Psoas muscle (tissue), 8 donors: ENCODE measurements around the gene TPPP. TPM values are rescaled to one million over a fixed set of nuclear protein-coding genes. Genes with fewer than 3 reads are reported as not detected.

ENCODE experiments used
- ATAC-seq, 4 donors: fragments of 200-7000 bp; cut with Tn5 transposase; one replicate each; pipeline ENCODE4 v1.9.1; 2020; ENCODE audit warnings: moderate library complexity in 3 of 4, mild to moderate bottlenecking in 2 of 4
- DNase-seq, 2 donors: peaks; one replicate each; pipeline ENCODE4 v3.0.0-alpha.2; 2020
- H3K27ac ChIP-seq: fragments of 200-600 bp; one replicate; pipeline ENCODE4 v1.8.0; 2022
- H3K27me3 ChIP-seq, 3 donors: fragments of 200-600 bp in 1 of 3; one replicate each; pipeline versions ENCODE4 v1.6.1 to v1.8.0; 2013 to 2022; ENCODE audit warnings: low read length in 2 of 3, mild to moderate bottlenecking in 2 of 3, moderate library complexity in 1 of 3; ENCODE audit not compliant: insufficient read depth in 3 of 3
- H3K36me3 ChIP-seq, 2 donors: fragments of 200-600 bp in 1 of 2; one replicate each; pipeline versions ENCODE4 v1.6.1 to v1.8.0; 2013 to 2022; ENCODE audit warnings: low read depth in 1 of 2, mild to moderate bottlenecking in 1 of 2, moderate library complexity in 1 of 2; ENCODE audit not compliant: insufficient read depth in 1 of 2
- H3K4me1 ChIP-seq: fragments of 200-600 bp; one replicate; pipeline ENCODE4 v1.8.0; 2022
- H3K4me3 ChIP-seq: fragments of 200-600 bp; one replicate; pipeline ENCODE4 v1.8.0; 2022; ENCODE audit warnings: mild to moderate bottlenecking
- H3K9me3 ChIP-seq: fragments of 200-600 bp; one replicate; pipeline ENCODE4 v1.8.0; 2022
- CTCF ChIP-seq: fragments of 200-600 bp; IDR thresholded peaks from one replicate; pipeline ENCODE4 v1.8.0; 2022; ENCODE audit warnings: antibody characterized with exemption
- WGBS, 3 donors: extraction: QIAGEN DNeasy Blood & Tissue Kit; methylation state at CpG; one replicate each; pipeline versions ENCODE4 v1.1.6 to v1.1.7; 2013; 5-methylcytosine and 5-hydroxymethylcytosine counted together
- intact Hi-C, 2 donors: fragments of 100-400 bp; cut with DNase I; formaldehyde crosslinking; loops; one replicate each; pipeline versions ENCODE4 v1.11.0 to v1.14.2; 2022
- polyA plus RNA-seq, 3 donors: library from polyadenylated mRNA; stranded (reverse); fragments of 200-250 nt; gene quantifications; one replicate each; pipeline ENCODE4 v1.2.3, GENCODE V29; 2013
- total RNA-seq, 4 donors: library from RNA; stranded (reverse); fragmentation: NEBNext Ultra II Directional in 2 of 4; extraction: Animal tissue kit (Norgen Biotek cat#: 25700) in 2 of 4; gene quantifications; one replicate each; pipeline versions ENCODE4 v1.2.1 to v1.2.4, GENCODE V29; 2021 to 2023
- donor health status: healthy with polysubstance abuse.
- donor health status: DM: no; HTN: no; CAD: no; lungs with moderate emphysema.
- donor health status: Bipolar disorder and iron deficiency.
- donor health status: healthy.
- donor health status: DM: yes; HTN: yes; CAD: no.
- donor health status: DM: no; HTN: no; CAD: no.
- donor health status: DM: no; HTN: no; CAD: no.
- donor health status: DM: yes; HTN: yes; CAD: no.

TPPP gene
- total and polyA plus RNA-seq, 7 donors: 1.8 to 11.0 (median 3.3) TPM

- Histone ChIP-seq H3K27me3 (no peaks in the 10 kb centered on the region), H3K4me1 (no peaks in the 10 kb centered on the region), H3K9me3 (no peaks in the 10 kb centered on the region), H3K36me3 (peaks cover 0 to 37% of the 10 kb centered on the region in 2 donors), H3K4me3 (no peak overlapping the region), H3K27ac (no peak overlapping the region)
- intact Hi-C loops: no loop called here
- no peak for TF ChIP-seq CTCF
- WGBS, 3 donors: 95 to 97% (median 97%) methylated on average over 16 of the region's 16 CpGs
- no peak for ATAC-seq
- DNase-seq: no peak
These were observed 33.5 kb downstream of the TPPP start for GRCh38 chr5:659496-660263.

- no peaks in the 10 kb centered on the region for H3K4me1 ChIP-seq
- no peak for DNase-seq
- no peak overlapping the region for H3K4me3 ChIP-seq
- H3K27ac ChIP-seq: no peak overlapping the region
- H3K27me3 ChIP-seq: no peaks in the 10 kb centered on the region
- WGBS, 3 donors: 97 to 100% (median 100%) methylated on average over 5 of the region's 5 CpGs
- intact Hi-C loops: no loop called here
- ATAC-seq: no peak
- no peaks in the 10 kb centered on the region for H3K9me3 ChIP-seq
- peaks cover 0 to 21% of the 10 kb centered on the region in 2 donors for H3K36me3 ChIP-seq
- no peak for TF ChIP-seq CTCF
These were observed 35.0 kb downstream of the TPPP start for GRCh38 chr5:658103-658502.

GRCh38 chr5:657570-657969 is 35.6 kb downstream of the TPPP start:
- peak in 1 of 2 donors; percentile 4 for DNase-seq
- H3K27ac ChIP-seq: no peak overlapping the region
- H3K4me1 ChIP-seq: no peaks in the 10 kb centered on the region
- intact Hi-C loops: no loop called here
- H3K9me3 ChIP-seq: no peaks in the 10 kb centered on the region
- no peak for ATAC-seq
- peaks cover 0 to 20% of the 10 kb centered on the region in 2 donors for H3K36me3 ChIP-seq
- H3K27me3 ChIP-seq: no peaks in the 10 kb centered on the region
- no peak for TF ChIP-seq CTCF
- H3K4me3 ChIP-seq: no peak overlapping the region
- 92 to 96% (median 94%) methylated on average over 6 of the region's 6 CpGs for WGBS, 3 donors

- no peak overlapping the region for H3K4me3 ChIP-seq
- ATAC-seq: no peak
- 90 to 93% (median 91%) methylated on average over 13 of the region's 13 CpGs for WGBS, 3 donors
These were observed 37.7 kb downstream of the TPPP start for GRCh38 chr5:655406-655805.

More at GRCh38 chr5:655406-655805, 37.7 kb downstream of the TPPP start:
- no peaks in the 10 kb centered on the region for H3K9me3 ChIP-seq
- no peak for TF ChIP-seq CTCF
- no peak overlapping the region for H3K27ac ChIP-seq
- DNase-seq: peak in 1 of 2 donors; percentile 20
- peaks cover 0 to 6% of the 10 kb centered on the region in 2 donors for H3K36me3 ChIP-seq
- intact Hi-C loops: no loop called here
- no peaks in the 10 kb centered on the region for H3K27me3 ChIP-seq
- H3K4me1 ChIP-seq: no peaks in the 10 kb centered on the region
